NCI-H82 treated with DMSO at 0.1 percent for 48 hours (cell line): ENCODE results near the gene CEBPG.

ENCODE experiments used
- DNase-seq: peaks from one replicate; lab custom pipeline; 2025; ENCODE audit not compliant: unreplicated experiment; lab: John Stamatoyannopoulos, UW

The CEBPG gene

DNA sequence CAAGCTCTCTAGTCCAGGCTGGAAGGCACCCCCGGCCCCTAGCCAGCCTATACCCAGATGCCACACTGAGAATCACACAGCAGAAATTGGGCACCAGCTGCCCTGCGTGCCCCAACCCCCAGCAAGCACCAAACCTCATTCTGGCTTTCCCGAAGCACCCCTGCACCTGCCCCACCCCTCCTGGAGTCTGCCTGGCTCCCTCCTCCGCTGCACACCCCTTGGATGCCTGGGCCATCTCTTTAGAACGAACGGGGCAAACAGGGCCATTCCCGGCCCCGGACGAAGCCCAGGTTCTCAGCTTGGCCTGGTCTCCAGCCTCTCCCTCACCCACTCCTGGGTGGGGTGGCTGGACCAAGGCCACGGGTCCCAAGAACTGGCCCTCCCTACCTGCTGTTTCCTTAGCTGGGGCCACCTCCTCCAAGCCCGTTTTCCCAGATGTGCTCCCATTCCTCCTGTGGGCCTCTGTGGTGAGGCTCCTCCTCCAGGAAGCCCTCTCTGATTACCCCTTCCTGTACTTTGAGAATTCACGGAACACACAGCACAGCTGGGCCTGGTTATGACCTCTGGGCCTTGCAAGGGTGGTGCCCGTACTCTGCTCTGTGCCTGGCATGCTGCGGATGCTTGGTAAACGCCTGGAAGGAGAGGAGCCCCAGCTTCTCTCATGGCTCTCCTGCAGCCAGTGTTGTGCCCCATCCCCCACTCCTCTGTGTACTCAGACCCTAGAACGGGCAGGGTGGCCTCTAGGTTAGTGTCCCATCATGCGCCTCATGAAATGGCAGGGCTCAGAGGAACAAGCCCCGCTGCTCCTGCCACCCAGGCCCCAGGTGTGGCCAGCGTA is 21.4 kb downstream of the CEBPG start:
- DNase-seq = no peak

DNA sequence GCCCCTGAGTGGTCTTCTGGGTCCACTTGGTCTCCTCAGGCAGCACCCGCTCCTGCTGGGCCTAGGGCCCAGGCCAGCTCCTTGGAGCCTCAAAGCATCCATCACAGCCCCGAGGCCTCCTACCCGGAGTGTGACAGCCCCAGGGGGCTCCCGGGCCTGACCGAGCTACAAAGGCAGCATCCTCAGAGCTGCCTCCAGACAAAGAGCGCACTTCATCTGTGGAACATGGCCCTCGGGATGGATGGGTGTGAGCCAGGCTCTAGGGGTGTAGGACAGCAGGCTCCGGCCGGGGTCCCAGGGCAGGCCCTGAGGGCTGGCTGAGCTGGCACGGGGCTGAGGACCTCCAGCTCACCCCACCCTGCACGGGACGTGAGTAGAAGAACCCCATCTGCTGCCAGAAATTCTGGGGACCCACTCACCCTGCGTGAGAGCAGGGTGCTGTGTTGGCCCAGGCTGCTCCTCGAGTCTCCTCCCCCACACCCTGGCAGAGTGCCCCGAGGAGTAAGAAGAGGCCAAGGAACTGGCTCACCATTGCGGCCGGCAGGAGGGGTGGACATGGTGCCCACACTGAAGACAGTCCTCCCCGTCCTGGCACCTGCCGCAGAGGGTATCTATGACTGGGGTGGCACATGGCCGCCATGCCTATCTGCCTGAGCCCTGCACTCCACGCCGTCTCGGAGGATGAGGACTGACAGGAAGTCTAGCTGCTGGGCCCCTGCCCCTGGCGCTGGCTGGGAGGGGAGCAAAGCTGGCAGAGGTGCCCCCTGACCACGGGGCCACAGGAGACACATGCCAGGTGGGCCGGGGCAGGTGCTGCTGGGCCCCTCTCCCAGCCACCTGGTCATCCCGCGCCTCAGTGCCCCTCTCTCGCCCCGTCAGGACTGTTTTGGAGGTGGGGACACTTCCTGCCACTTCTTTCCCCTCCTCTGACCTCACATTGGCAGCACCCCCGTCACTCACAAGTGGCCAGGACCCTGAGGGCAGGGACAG is 22.3 kb downstream of the CEBPG start:
- no peak for DNase-seq

DNA sequence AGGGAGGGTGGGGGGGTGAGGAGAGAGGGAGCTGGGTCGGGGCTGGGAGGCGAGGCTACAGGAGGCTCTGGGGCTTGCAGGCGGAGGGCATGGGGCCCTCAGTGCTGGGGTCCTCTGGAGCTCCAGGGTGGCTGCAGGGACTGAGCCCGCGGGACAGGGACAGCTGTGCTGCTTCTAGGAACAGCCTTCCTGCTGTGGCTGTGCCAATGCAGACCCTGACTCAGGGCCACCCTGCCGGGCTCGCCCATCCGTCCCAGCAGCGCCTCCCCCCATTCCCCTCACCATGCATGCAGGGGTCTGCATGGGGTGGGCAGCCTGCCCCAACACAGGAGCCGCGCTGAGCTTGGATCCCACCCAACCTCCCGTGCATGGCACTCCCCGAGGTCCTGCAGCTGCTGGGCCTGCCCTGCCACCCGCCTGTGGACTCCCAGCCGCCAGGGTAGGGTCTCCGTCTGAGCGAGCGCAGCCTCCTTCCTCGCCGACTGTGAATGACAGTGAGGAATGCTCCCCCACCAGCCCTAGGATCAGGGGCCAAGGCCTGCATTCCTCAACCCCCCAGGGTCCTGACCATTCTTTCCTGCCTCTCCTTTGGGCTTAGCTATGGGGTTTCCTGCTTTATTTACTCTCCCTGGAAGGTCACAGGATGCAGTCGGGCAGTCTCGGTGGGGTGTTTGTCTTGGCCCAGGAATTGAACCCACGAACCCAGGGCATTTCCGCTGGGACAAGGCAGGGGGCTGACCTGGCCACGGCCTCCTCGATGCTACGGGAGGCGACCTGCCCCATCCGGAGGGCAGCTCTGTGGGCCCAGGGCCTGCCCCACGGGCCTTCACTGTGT is 23.4 kb downstream of the CEBPG start:
- DNase-seq = no peak

DNA sequence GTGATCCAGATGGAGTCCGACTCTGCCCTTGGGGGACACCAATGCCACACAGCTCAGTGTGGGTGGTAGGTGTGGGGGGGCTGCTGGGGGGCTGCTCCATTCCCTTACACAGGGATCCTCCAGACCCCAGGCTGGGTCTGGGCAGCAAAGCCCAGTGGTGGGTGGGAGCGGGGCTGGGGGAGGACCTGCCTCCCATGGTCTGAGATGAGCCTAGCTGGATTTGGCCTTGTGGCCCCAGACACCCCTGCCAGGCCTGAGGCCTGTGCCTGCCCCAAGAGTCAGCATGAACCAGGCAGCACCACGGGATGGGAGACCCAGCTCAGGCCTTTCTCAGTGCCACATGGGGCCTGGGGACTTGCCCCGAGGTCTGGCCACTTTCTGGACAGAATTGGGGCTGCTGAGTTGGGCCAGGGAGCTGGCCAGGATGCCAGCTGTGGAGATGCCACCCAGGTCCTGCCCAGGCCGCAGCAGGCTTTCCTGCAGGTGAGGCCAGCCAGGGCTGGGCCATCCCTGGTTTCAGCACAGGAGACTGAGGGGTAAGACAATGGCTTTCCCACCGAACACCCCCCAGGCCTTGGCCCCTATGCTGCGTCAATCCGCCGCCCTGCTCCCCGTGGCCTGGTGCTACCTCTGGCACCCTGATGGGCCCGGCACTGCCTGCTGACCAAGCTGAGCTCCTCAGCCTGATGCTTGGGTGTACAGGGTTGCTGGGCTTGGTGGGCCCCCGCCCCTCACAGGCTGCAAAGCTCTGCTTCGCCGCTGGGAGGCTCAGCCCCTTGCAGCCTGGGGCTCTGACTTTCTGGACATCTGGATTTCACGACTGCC is 24.2 kb downstream of the CEBPG start:
- DNase-seq = no peak

DNA sequence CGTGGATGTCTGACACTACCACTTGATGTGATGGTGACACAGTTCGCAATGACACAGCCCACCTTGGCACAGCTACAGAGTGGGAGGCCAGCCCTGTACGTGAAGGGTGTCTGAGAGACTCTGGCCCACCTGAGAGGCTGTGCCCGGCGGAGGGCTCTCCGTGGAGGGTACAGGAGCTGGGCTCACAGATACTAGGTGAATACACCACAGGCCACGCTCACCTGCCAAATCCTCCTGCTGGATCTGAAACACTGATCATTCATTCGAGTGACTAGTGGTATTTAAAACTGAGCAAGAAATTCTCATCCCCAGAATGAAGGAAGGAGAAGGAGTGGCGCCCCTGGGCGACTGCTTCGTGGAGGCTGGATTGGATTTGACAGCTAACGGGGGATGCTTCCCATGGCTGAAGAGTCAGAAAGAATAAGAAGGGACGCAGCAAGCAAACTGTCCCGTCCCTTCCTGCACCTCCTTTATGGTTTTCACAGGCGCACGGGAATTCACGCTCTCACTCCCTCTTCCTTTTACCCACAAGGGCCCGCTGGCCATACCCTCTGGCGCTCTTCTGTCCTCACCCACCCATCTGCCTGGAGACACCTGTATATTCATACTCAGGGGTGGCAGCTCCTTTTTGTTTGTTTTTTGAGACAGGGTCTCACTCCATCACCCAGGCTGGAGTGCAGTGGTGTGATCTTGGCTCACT is 25.0 kb downstream of the CEBPG start:
- DNase-seq = no peak

DNA sequence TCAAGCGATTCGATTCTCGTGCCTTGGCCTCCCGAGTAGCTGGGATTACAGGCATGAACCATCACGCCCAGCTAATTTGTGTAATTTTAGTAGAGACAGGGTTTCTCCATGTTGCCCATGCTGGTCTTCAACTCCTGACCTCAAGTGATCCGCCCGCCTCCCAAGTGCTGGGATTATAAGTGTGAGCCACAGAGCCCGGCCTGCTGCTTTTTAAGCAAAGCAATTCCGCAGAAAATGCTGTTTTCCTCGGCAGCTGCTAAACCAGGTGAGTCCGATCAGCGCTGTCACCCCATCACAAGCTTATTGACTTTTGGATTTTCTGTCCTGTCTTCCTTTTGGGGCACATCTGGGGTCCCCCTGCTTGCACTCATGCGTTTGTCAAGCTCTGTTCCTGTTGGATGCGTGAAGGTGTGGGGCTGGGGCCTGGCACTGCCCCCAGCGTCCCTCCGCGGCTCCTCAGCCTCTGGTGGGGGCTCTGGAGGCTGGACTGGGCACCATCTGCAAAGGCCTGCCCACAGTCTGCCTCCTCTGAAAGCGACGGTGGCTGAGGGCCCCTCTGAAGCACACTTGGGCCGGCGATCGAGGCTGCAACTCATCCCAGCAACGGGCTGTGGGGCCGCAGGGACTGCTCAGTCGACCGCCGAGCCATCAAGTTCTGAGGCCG is 25.7 kb downstream of the CEBPG start:
- no peak for DNase-seq

DNA sequence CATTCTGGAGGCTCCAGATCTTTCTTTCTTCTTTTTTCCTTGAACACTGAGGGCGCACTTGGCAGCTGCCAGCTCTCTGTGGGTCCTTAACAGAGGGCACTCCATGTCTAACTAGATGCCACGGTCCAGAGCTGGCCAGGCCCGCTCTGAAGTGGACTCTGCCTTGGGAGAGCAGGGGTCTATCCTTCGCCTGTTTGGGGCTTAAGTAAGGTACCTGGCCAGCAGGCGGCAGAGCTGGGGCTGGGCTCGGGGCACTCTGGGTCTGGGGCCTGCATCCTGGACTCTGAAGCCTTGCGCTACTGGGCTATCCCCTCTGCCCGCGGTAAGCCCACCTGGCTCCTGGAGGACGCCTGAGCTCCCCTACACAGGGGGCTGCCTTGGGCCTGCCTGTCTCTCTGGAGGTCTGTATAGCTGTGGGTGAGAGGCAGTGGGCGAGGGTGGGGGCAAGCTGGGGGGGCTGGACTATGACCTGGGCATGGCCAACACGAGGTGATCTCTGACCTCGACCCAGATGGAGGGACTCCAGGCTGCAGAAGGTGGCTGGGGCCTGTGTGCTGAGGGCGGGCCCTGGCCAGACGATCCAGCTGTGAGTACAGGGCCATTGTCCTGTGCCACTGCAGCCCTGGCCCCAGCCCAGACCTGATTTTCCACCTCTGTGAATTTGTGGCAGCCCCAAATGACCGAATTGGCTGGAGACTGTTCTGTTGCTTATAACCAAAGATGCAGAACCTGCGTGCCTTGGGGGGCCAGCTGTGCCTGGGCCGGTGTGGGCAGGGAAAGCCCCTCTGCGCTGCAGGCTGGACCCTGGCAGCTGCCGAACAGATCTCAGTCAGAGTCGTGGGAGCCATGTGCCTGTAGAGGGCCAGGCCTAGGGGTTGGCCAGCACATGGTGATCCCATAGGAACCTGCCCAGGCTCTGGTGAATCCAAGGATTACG is 26.5 kb downstream of the CEBPG start:
- DNase-seq = no peak

DNA sequence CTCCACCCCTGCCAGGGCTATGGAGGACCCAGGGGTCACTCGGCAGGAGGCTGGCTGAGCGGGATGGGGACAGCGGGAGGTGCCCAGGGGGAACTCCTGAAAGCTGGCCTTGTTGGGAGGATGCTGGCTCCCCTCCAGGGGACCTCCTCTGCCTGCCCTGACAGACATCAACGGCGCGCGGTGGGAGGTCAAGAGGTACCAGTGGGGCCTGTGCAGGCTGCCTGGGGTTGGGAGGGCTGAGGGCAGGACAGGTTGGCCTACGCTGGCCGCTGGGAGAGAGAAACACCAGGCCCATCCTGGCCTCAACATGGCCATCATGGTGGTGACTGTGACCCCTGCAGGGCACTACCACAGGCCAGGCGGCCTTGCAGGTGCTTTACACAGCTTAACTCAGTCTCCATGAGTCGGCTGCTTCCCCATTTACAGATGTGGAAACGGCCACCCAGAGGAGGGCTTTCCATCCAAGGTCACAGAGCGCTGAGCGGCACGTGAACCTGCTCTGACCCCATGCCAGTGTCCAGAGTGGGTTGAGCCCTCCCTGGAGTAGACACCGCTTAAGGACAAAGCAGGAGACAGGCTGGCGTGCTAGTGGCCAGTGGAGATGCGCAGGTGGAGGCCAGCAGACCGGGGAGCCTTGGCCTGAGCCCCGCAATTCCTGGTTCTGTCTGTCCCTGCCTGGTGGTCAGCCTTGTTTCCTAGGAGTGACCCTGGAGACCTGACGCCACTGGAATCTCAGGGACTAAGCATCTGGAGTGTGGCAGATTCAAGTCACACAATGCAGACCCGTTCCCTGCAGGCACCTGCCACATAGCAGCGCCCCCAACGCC is 27.6 kb downstream of the CEBPG start:
- no peak for DNase-seq

DNA sequence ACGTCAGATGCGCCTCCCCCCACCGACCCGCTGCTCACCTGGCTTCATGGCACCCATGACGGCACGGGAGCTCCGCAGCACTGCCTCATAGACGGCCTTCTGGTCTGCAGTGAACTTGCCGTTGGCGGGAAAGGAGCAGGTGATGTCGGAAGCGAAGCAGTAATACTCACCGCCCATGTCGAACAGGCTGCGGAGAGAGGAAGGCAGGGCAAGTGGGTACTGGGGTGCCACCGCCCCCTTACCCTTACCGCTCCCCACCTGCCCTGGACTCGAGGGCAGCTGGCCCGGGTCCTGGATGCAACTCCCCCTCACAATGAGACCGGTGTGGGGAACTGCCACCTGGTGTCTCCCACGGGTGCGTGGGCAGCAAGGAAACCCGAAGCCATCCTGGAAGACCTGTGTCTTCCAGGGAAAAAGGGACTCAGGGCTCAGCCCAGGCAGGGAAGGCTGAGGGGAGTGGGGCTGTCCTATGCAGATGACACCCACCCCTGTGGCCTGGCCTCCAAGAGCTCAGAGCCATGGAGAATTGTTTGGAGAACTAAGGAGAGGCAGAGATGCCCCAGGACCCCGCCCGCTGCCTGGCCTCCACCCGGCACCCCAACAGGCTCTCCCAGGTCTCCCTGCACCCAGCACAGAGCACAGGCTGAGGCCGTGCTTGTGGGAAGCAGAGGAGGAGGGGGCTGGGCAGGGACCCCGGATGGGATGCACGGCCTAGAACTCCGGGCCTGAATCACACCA is 28.3 kb downstream of the CEBPG start:
- no peak for DNase-seq

DNA sequence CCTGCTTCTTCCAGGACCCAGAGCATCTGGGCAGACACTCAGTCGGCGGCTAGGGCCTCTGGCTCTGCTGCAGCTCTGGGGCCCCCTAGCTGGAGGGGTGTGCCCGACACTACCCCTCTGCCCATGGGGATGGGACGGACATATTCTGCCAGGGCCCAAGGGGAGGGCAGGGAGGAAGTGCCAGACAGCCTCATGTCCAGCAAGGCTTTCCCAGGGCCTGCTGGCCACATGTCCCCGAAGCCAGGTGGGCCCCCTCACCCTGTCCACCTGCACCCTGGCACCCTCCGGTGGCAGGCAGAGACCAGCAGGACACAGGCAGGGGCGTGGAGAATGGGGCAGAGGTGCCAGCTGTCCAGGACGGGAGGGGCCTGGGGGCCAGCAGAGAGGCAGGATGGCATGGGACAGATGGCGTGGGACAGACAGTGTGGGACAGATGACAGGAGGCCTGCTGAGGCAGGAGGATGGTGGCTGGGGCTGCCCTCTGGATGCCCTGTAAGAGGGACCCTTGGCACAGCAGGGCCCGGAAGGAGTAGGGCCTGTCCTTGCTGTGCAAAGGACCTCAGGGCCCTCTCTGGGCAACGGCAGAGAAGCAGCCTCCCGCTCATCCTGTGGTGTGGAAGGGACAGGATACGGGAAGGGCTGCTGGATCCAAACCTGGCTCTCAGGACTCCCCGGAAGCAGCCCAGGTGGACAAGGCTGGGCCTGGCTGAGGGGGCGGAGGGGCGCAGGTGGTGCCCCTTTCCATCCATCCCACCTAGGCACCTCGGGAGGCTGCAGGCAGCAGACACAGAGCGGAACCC is 29.1 kb downstream of the CEBPG start:
- DNase-seq = no peak

DNA sequence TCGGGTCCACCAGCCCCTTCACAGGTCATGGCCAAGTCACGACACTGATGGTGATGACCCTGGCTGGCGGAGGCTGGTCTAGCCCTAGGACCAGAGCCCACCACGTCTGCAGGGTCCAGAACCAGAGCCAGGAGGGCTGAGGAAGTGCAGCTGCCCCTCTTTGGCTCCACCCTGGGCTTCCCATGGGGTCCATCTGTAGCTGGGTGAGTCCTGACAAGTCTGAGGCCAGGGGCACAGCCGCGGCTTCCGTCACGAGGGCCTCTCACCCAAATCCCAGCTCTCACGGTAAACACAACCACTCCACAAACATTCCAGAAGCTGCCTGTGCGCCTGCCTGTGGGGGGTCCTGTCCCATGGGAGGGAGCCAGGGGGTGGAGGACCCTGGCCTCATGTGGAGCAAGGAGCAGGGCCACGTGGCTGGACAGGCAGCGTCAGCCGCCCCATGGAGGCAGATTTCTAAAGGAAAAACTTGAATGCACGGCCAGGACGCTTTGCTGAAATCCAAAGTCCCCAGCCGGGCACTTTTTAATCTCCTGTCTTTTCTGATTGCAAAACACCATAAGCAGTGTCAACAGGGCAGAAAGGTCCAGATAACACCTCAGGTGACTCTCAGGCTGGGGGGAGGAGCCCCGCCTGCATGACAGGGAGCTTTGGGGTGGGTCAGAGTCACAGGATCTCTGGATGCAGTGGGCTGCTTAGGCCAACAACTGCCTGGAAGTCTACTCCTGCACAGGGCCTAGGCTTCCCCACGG is 29.9 kb downstream of the CEBPG start:
- DNase-seq = no peak

DNA sequence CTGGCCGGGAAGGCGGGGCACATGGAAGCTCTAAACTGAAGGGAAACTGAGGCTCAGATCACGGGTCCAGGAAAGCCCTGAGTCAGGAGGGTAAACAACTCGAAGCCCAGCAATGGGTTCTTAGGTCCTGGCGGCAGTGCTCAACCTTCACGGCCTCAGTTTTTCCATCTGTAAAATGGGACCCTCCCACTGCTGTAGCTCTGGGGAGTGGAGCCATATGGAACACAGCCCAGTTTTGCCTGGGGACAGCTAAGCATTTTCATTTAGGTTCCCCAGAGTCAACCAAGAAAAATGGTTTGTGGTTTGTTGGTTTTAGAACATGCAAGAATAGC is 30.4 kb downstream of the CEBPG start:
- DNase-seq = no peak

DNA sequence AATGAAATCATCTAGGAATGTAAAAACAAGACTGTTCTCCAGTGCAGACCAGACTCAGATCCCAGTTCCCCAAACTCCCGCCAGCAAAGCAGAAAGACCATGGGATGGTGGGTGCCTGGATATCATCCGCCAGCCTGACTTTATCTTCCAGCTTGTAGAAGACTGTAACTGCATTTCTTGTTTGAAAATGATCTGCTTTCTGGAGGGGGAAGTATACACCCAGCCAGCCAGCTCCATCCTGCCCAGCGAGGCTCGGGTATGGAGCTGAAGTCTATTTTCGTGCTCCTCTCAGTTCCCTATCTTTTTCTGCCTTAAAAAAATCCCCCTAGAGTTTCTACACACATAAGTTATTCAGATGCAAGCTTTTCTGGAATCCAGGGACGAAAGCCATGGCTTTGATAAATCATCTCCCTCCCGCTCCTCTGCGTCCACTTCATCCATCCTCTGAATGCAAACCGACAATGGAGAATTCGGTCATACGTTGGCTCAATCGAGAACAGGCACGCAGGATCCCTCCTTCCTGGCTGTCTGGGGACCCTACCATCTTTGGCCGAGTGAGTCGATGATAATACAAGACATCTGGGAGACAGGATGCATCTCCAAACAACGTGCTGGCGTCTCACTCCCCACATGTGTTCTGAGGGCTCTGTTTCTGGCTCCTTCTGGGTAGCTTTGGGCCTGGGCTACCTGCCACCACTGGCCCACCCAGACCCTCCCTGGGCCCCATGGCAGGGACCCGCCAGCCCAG is 31.2 kb downstream of the CEBPG start:
- no peak for DNase-seq

DNA sequence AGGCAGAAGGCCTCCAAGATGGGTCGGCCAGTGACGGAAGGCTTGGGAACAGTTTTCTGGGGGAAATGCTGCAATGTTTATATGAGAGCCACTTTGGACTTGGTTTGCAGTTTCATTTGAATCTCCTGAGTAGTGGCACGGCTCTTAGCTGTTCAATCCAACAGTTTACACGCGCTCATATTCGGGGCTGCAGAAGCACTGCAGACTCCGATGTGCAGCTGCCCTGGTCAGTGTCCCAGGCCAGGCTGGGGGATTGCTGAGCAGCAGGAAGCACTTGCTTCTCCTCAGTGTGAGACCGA is 31.7 kb downstream of the CEBPG start:
- no peak for DNase-seq
